ENCODE data around the gene ERP27. TPM values are rescaled to one million over a fixed set of nuclear protein-coding genes. Genes with fewer than 3 reads are reported as not detected.

Gene ERP27
- polyA plus RNA-seq, 2 donors, result 0.16 to 0.51 TPM

GRCh38 chr12:14871247-14871646, 67.1 kb downstream of the ERP27 start:
- Histone ChIP-seq H3K27me3 (ENCODE audit: control insufficient read depth in 1 of 2, insufficient read depth in 2 of 2, low read length in 2 of 2) (no peaks in the 10 kb centered on the region), H3K9me3 (ENCODE audit: control insufficient read depth in 2 of 2, insufficient read depth in 1 of 2, low read depth in 1 of 2, low read length in 1 of 2) (peaks cover 5% of the 10 kb centered on the region in 2 donors), H3K27ac (ENCODE audit: low read depth in 2 of 2, low read length in 1 of 2) (no peak overlapping the region), H3K36me3 (ENCODE audit: control insufficient read depth in 2 of 2, insufficient read depth in 2 of 2, low read length in 1 of 2) (no peaks in the 10 kb centered on the region), H3K4me1 (ENCODE audit: control insufficient read depth in 2 of 2, insufficient read depth in 2 of 2, low read length in 1 of 2) (peaks cover 2 to 12% of the 10 kb centered on the region in 2 donors), H3K4me3 (ENCODE audit: low read depth in 1 of 2, low read length in 2 of 2) (no peak overlapping the region)
- WGBS, 2 donors, result 90 to 97% methylated on average over 1 of the region's 1 CpG

GRCh38 chr12:14868916-14869506, 69.3 kb downstream of the ERP27 start:
- peaks cover 5% of the 10 kb centered on the region in 2 donors for H3K9me3 ChIP-seq (ENCODE audit: control insufficient read depth in 2 of 2, insufficient read depth in 1 of 2, low read depth in 1 of 2, low read length in 1 of 2)
- H3K36me3 ChIP-seq (ENCODE audit: control insufficient read depth in 2 of 2, insufficient read depth in 2 of 2, low read length in 1 of 2), result no peaks in the 10 kb centered on the region
- 69 to 71% methylated on average over 3 of the region's 3 CpGs for WGBS, 2 donors
- no peak overlapping the region for H3K4me3 ChIP-seq (ENCODE audit: low read depth in 1 of 2, low read length in 2 of 2)
- H3K27ac ChIP-seq (ENCODE audit: low read depth in 2 of 2, low read length in 1 of 2), result peak overlapping the region; percentile 15 to 33
- no peaks in the 10 kb centered on the region for H3K27me3 ChIP-seq (ENCODE audit: control insufficient read depth in 1 of 2, insufficient read depth in 2 of 2, low read length in 2 of 2)
- peaks cover 2 to 12% of the 10 kb centered on the region in 2 donors for H3K4me1 ChIP-seq (ENCODE audit: control insufficient read depth in 2 of 2, insufficient read depth in 2 of 2, low read length in 1 of 2)

Other genes with a start within 250 kb of the ERP27 start
- gene GUCY2C, start 241.9 kb downstream of the ERP27 start, polyA plus RNA-seq, result under 1 TPM; 0.05 to 0.39 TPM
- 10 to 100 TPM; 10.7 to 15.2 TPM for gene WBP11, start 135.1 kb downstream of the ERP27 start, polyA plus RNA-seq
- gene C12orf60, start 134.9 kb downstream of the ERP27 start, polyA plus RNA-seq, result under 1 TPM; 0.33 to 0.65 TPM
- under 1 TPM; 0.01 to 0.04 TPM for gene SMCO3, start 124.4 kb downstream of the ERP27 start, polyA plus RNA-seq
- gene ART4, start 95.0 kb downstream of the ERP27 start, polyA plus RNA-seq, result under 1 TPM; 0.05 to 0.14 TPM
- gene MGP, start 52.7 kb downstream of the ERP27 start, polyA plus RNA-seq, result 10 to 100 TPM; 32.7 to 51.2 TPM
- gene ARHGDIB, start 23.1 kb upstream of the ERP27 start, polyA plus RNA-seq, result 10 to 100 TPM; 69.0 to 86.9 TPM
- not detected for gene PDE6H, start 34.5 kb upstream of the ERP27 start, polyA plus RNA-seq

All from esophagus (tissue), 2 donors.